Suppressor macrophage treated with lipopolysaccharide for 1 hour (primary cell): ENCODE data around the gene GAB2.
"Not testable (repeated sequence)": the region's sequence is repeated elsewhere in the genome, so short reads cannot be mapped to it uniquely, and the experiment has no call there.

ENCODE experiments used
- DNase-seq, 3 donors: peaks; one replicate each; pipeline ENCODE4 v3.0.0-alpha.2; 2020 to 2022

Gene GAB2, protein sequence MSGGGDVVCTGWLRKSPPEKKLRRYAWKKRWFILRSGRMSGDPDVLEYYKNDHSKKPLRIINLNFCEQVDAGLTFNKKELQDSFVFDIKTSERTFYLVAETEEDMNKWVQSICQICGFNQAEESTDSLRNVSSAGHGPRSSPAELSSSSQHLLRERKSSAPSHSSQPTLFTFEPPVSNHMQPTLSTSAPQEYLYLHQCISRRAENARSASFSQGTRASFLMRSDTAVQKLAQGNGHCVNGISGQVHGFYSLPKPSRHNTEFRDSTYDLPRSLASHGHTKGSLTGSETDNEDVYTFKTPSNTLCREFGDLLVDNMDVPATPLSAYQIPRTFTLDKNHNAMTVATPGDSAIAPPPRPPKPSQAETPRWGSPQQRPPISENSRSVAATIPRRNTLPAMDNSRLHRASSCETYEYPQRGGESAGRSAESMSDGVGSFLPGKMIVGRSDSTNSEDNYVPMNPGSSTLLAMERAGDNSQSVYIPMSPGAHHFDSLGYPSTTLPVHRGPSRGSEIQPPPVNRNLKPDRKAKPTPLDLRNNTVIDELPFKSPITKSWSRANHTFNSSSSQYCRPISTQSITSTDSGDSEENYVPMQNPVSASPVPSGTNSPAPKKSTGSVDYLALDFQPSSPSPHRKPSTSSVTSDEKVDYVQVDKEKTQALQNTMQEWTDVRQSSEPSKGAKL

DNA sequence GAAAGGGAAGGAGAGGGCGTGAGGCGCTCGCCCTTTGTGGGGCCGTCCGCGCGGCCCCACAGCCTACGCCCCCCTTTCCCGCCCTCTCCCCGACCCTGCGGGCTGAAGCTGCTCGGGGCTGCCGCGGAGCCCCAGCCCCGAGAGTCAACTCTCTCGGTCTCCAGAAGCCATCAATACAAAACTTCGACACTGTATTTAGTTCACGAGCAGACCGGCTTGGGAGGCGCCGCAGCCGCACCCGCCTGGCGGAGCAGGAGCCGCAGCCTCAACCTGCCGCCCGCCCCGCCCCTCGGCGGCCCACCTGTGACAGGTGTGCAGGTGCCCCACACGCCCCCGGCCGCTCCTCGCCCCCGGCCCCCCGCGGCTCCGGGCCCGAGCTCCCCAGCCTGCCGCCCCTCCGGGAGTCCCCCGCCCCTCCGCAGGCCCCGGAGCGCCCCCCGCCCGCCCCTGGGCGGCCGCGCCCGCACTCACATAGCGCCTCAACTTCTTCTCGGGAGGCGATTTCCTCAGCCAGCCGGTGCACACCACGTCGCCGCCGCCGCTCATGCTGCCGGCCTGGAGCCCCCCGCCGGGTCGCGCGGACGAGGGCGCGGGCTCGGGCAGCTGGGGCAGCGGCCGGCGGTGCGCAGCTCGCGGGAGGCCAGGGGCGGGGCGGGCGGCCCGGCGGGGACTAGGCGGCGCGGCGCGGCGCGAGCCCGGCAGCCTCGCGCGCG, at the start of gene GAB2:
Gene GAB2 (minus strand): TSS at position 646 of the 713 bp plus-strand sequence. CDS start 100 bp downstream, at position 546.
- no peak for DNase-seq

DNA sequence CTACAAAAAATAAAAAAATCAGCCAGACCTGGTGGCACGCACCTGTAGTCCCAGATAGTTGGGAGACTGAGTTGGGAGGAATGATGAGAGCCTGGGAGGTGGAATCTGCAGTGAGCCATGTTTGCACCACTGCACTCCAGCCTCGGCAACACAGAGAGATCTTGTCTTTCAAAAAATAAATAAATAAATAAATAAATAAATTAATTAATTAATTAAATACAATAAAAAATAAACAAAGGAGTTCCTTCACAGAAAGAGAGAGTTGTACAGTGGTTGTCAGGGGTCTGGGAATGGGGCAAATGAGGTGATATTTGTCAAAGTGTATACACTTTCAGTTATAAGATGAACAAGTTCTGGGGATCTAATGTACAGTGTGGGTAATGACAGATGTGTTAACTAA, 49.8 kb upstream of the GAB2 start:
- DNase-seq: no peak

DNA sequence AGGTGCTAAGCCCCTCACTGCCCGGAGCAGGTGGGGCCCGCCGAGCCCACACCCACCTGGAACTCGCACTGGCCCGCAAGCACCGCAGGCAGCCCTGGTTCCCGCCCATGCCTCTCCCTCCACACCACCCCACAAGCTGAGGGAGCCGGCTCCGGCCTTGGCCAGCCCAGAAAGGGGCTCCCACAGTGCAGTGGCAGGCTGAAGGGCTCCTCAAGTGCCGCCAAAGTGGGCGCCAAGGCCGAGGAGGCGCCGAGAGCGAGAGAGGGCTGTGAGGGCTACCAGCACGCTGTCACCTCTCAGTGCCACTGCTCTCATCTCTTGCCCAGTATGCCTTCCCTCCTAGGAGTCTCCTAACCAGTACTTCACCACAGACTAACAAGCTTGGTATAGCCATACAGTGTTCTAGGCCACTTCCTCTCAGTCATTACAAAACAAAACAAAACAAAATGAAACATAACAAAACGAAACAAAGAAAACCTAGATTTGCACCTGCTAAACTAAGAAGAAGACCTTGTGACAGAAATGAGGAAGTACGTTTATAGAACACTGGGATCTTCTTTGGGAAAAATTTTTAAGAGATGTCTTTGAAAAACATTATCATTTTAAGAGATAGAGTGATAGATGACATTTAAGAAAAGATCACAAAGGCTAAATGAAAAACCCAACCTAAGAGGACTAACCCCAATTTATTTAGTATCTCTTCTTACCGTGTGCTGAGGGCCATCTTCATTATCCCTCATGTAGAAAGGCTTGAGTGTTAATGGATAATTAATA, 47.7 kb upstream of the GAB2 start:
- DNase-seq: peak in 1 of 3 donors; percentile 27

DNA sequence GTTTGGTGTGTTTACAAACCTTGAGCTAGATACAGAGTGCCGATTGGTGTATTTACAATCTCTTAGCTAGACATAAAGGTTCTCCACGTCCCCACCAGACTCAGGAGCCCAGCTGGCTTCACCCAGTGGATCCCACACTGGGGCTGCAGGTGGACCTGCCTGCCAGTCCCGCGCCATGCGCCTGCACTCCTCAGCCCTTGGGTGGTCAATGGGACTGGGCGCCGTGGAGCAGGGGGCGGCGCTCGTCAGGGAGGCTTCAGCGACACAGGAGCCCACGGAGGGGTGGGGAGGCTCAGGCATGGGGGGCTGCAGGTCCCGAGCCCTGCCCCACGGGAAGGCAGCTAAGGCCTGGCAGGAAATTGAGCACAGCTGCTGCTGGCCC, 47.2 kb upstream of the GAB2 start:
- DNase-seq: not testable (repeated sequence)

DNA sequence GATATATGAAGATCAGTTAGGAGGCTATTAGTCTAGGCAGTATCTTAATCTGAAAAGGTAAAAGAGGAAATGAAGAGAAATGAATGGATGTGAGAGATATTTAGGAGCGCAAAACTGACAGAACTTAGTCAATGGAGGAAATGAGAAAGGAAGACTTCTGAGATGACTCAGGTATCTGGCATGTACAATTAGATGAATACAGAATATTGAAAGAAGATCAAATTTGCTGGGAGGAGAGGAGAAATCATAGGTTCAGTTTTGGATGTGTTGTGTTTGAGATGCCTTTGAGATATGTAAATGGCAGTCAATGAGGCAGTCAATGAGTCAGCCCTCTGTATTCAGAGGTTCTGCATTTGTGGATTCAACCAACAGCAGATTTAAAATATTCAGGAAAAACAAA, 42.9 kb upstream of the GAB2 start:
- DNase-seq: no peak

DNA sequence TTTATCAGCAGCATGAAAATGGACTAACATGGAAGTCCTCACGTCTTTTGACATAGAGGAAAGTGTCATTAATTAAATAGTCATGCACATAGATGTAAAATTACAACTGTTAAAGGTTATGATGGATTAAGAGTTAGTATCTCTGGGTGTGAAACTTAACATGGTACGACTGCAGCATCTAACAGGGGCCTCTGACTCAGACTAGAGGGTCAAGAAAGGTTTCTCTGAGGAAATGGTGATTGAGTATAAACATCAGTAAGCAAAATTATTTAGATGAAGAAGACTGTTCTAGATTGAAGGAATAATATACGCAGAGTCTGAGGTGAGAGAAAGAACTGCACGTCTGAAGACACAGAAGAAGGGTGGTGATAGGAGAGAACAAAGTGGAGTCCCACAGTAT, 42.1 kb upstream of the GAB2 start:
- DNase-seq: no peak

DNA sequence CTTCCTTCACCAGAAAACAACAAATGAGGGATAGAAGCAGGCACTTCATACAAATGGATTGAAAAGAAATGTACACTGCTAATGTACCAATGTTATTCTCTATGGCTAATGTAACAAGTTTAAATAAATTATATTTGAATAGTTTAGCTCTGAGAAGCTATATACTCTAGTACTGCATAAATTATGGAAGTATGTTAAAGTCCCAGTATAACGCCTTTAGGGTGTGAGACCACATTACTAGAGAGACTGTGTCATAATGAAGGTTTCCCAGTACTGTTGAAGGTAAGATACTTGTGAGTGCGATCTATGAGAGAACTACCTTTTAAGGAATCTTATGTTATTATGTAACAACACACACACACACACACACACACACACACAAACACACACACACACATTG, 39.8 kb upstream of the GAB2 start:
- DNase-seq: no peak

DNA sequence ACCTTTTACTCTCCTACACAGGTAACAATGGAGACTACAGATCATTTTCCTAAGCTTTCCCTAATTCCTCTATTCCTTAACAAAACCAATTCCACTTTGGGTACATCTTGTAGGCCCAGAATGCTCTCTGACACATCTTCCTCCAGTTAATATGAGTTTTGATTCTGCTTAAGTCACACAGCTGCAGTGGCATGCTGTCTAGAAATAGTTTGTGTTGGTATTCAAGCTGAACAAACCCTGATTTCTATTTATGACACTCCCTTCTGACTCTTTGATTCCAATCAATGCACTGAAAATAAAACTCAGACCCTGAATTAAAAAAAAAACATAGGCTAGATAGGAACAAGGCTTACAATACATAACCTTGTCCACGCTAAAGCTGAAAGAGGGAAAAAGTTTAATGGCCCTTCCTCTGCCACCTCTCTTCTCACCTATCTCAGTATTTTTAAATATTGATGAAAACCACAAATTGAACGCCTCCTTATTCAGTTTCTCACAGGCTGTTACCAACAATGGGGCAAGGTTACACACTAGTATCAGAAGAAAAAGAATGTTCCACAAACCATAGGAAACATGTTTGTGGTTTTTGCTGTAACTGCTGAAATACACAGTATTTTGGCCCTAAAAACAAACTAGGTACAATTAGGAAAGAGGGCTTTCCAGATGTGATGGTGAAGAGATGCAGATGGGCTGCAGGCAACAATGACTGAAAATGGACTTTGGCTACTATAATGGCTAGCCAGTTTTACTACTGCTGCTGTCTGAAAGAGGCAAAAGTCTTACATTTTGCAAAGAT, 35.7 kb upstream of the GAB2 start:
- no peak for DNase-seq

DNA sequence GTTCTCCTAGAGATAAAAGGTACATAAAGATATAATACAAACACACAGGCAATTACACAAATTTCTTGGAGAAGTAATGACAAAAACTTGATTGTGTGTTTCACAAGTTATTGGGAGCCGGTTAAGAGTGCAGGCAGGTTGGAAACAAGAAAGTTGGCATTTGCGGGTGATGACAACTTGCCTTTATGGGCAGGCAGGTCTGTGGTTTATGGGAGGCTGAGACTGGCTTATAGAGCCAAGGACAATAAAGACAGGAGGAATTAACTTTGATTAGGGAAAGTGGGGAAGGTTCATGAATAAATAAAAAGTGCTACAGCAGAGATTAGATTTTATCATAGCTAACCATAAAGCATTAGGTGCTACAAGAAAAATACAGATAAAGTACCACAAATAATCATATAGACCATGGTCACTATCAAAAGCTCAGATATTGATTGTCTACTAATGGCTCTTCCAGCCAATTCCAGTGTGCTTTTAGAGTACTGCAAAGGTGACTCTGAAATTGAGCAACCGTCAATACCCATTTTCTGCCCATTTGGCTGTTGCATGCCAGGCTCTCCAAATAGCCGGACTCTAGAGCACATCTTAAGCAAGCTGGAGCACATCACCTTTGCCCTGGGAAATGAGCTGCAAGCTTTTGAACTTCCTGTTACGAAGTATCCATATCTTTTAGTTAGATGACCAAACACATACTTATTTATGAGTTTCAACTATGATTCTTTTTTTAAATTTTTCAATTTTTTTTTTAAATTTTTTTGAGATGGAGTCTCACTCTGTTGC, 33.9 kb upstream of the GAB2 start:
- no peak for DNase-seq

DNA sequence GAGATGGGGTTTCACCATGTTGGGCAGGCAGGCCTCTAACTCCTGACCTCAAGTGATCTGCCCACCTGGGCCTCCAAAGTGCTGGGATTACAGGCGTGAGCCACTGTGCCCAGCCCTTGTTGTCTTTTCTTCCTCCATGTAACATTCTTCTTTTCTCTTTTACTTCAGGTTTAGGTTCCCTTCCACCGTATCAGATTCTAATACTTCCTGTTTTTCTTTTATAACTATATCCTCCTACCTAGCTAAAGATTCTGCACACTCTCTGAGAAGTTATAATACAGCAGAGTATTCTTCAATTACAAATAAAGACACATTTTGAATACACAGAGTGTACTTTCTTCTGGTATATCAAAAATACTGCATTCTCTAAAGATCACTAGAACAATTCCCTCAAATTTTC, 33.2 kb upstream of the GAB2 start:
- DNase-seq: no peak

DNA sequence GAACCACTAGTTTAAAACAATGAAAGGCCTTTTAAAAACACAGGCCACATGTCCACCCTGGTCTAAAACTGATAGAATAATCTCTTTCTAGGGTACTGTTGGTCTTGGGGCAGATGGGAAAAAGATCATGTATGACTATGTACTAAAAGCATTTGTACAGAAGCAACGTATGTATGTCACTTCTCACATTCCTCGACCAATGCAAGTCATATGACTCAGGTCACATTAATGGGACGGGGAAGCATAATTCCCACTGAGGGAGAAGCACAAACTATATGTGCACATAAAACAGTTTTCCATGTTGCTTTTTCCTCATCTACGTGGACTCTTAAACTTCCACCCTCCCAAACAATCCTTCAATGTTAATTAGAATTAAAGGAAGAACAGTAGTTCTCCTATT, 32.2 kb upstream of the GAB2 start:
- DNase-seq: no peak

DNA sequence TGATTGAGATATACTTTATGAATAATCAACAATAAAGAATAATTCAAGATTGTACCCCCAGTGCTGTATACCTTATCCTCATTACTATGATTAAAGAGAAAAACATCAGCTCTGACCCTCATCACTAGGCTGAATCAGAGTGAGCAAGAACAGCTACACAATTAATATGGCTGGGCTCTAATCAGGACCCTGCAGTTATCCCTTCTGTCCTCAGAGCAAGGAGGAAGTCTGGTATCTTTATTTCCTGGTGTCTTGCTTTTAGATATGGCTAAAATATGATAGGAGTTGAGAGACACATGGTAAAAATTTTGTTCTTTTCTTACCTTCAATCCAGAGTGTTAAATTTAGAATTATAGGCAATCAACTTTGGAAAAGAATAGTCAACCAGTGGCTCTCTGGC, 28.6 kb upstream of the GAB2 start:
- DNase-seq: no peak

DNA sequence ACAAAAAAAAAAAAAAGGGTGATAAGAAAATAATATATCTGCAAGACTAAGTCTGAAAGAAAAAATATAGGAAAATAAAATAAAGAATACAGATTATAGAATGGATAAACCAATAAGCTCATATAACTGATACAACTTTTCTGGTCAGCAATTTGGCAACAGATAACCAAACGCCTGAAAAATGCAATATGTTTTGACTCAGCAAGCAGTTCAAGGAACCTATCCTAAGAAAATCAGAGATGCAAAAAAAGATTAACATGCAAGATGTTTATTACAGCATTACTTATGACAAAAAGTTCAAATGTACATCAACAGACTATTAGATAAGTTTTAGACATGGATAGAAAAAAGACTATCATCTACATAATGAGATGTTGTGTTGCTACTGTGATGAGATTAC, 27.1 kb upstream of the GAB2 start:
- DNase-seq: no peak

DNA sequence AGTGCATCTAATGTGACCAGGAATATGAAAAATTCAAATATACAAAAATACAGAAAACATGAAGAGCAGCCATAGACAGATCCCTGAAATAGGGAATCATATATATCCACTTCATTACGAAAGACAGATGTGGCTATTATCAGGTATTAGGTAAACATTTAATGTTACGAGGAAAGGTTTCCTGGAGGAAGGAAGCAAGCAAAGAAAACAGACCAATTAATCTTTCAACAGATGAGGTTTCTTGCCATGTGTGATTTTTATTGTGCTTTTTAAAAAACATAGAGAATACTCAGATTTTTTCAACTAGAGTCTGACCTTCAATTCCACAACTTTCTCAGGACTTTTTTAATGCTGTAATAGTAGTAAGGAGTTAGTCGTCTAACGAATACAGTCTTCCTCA, 24.3 kb upstream of the GAB2 start:
- DNase-seq: no peak

DNA sequence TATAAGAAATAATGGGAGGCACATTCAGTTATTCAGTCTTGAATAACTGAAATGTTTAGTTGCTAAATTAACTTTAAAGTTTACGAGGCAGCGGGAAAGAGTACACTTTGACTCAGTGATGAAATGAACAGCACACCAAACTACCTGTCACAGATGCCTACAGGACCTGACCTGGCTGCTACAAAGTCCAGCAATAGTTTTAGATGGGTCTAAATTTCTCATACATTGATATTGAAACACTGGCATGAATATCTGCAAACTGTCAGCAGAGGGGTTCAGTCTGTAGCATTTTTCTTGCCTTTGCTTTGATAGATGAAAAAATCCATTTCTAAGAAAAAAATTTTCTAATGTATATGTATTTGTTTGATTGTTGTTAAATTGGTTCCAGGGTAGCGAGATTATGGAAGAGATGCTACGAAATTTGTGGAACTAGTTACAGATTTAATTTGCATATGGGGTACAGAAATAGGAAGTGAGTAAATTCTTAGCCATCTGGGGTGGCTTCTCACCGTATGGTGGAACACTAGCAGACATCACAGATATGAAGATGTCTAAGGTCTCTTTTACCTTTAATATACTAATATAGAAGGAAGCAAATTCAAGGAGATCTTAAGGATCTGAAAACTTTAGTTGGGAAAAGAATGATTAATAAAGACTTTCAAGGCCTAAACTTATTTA, 20.8 kb upstream of the GAB2 start:
- DNase-seq: peak; percentile 42 to 61 (median 60)

DNA sequence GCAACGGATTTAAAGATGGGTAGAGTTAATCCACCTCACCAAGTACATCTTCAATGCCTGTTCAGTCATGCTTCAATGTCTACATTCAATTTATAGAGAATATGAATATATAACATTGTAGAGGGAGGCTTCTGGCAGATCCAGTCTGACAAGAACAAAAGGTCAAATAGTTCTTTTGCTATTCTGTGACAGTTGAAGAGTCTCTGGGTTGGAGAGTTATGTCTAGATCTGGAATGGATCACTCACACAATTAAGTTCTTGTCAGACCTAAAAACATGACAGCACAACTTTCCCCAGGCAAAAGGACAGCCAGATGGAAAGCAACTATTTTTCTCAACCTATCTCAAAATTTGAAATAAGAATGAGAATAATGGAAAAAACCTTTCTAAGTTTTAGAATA, 15.3 kb upstream of the GAB2 start:
- DNase-seq: no peak

DNA sequence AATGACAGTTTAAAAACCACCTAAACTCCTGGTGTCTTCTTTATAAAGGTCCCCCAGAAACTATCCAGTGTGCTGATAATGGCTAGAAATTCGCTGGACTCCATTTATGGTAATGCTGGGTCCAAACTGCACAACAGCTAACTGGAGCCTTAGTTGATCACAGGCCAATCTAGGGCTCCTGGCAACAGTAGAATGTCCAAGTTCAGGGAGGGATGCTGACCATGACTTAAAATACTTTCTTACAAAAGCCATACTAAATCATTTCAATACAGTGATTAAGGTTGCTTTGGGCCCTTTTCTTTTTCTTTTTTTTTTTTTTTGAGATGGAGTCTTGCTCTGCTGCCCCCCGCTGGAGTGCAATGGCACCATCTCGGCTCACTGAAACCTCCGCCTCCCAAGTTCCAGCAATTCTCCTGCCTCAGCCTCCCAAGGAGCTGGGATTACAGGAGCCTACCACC, 14.5 kb upstream of the GAB2 start:
- DNase-seq: peak; percentile 60 to 73 (median 62)

DNA sequence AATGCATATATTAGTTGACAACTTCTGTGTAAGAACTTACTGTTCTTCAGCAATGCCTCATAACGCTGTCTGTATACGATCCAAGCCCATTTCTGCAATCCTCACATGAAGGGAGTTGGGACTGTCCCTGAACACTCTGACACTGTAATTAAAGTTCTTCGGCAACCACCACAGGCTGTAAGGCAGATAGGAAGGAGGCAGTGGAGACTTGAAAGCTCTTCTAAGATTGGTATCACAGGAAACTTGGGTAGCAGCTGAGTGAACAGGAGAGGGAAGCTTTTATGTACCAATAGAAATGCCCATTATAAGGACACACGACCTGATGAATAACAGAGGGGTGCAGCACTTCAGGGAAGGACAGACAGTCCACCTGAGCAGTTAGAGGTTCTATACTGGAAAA, 12.0 kb upstream of the GAB2 start:
- DNase-seq: peak; percentile 61 to 68 (median 68)

DNA sequence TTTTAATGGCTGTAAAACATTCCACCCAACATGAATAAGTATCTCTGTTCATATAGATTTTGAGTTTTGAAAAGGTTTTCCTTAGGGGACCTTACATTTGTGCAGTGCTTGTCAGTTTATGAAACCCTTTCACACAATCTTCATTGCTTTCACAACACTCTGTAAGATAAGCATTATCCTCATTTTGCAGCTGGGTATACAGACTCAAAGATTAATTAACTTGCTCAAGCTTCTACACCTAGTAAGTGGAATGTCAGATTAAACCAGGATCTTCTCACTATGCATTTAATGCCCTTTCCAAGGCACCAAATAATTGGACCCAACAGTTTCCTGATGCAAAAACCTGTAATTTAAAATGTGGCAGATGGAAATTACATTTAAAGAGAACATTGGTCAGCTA, 11.6 kb upstream of the GAB2 start:
- DNase-seq: no peak

DNA sequence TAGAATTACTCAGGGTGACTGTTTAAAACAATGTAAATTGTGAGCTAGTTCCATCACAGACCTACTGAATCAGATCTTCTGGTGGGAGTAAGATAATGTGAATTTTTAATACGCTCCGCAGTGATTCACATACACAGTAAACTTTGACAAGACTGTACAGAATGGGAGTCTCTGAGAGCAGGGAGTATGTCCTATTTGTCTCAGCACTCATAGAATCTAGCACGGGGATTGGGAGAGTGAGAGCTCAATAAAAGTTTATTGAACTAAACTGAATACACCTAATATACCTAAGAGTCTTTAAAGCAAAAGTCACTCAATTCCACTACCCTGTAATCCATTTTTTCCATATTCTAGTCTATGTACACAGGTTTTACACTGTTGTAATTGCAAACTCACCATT, 11.2 kb upstream of the GAB2 start:
- no peak for DNase-seq

DNA sequence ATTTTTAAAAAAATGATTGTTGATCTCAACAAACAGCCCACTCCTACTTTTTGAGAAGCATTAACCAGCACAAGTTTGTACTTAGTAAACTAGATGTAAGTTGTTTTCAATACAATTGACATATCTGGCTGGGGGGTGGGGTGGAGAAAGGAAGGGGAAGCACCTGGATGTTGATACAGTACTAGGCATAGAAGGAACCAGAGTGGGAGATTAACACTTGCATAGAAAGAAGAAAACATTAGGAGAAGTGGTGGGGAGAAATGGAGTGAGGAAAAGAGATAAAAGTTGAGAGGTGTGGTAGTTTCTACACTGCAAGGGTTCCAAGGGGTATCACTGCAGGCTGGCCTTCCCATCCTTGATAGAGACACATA, 10.6 kb upstream of the GAB2 start:
- peak in 1 of 3 donors; percentile 28 for DNase-seq
